ENCODE measurements around the gene IGFBP4.

The IGFBP4 gene

DNA sequence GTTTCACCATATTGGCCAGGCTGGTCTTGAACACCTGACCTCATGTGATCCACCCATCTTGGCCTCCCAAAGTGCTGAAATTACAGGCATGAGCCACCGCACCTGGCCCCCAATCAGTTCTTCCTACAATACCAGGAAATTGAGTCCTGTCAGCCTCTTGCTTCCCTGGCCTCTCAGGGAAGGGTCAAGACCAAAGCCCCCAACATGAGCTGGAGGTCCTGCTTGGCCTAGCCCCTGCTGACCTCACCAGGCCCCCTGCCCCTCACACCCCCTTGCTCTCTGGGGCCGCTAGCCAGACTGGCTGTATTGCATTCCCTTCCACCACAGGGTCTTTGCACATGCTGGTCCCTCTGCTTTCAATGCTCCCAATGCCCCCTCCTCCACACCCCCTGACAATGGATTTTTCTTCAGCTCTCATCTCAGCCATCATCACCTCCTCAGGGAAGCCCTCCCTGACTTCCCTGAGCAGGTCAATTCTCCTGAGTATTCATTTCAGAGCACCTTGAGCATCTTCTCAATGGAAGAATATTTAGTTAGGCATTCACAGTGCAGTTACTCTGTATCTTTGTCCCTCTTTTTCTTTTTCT lies 24.1 kb downstream of the IGFBP4 start:
- in situ Hi-C loops (cut with MboI; ENCODE audit: low pct_unique_long_range_greater_than_20kb, low sequenced_read_pairs) = no loop called here
- DNase-seq = no peak

DNA sequence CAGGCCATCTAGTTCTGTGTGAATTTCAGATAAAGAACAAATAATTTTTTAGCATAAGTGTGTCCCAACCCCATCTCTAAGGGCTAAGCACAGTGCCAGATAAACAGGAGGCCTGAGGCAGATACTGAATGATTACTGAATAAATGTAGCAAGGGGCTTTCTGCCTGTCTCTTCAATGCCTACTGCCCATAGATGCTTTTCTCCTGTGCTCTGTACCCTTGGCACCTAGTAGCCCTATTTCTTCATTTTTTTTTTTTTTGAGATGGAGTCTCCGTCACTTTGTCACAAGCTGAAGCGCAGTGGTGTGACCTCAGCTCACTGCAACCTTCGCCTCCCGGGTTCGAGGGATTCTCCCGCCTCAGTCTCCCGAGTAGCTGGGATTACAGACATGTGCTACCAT lies 25.3 kb downstream of the IGFBP4 start:
- no peak for DNase-seq
- in situ Hi-C loops (cut with MboI; ENCODE audit: low pct_unique_long_range_greater_than_20kb, low sequenced_read_pairs) = no loop called here

DNA sequence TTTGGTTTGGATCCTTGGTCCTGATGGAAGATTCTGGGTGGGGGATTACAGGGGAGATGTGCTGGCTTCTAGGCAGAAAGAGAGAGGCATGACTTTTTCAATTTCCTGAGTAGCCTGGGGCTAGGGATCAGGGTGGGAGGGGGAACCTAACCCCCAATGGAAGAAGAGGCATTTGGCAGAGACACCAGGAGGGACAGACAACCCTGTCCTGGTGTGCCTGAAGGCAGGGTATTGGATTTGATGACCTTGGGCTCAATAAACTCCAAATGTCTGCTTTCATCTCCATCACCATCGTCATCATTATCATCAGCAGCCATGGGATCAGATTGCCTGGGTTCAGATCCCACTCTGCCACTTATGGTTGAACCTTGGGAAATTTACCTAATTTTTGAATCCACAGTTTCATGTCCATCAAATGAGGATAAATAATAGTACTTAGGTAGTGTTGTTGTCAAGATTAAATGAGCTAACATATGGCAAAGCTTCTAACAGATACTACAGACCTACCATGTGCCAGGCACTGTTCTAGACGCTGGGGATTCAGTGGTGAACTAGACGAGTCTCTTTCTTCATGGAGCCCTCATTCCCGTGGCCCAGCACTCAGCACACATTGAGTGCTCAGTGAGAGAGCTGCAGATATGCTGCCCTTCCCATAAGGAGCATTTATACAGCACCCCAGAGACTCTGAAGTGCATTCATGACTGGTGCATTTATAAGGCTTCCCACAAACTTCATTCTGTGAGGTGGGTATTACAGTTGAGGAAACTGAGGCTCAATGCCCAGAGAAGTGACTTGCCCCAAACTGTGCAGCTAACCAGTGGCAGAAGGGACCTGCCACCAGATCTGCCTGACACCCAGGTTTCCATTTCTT lies 26.8 kb downstream of the IGFBP4 start:
- in situ Hi-C loops (cut with MboI; ENCODE audit: low pct_unique_long_range_greater_than_20kb, low sequenced_read_pairs) = no loop called here
- no peak for DNase-seq

DNA sequence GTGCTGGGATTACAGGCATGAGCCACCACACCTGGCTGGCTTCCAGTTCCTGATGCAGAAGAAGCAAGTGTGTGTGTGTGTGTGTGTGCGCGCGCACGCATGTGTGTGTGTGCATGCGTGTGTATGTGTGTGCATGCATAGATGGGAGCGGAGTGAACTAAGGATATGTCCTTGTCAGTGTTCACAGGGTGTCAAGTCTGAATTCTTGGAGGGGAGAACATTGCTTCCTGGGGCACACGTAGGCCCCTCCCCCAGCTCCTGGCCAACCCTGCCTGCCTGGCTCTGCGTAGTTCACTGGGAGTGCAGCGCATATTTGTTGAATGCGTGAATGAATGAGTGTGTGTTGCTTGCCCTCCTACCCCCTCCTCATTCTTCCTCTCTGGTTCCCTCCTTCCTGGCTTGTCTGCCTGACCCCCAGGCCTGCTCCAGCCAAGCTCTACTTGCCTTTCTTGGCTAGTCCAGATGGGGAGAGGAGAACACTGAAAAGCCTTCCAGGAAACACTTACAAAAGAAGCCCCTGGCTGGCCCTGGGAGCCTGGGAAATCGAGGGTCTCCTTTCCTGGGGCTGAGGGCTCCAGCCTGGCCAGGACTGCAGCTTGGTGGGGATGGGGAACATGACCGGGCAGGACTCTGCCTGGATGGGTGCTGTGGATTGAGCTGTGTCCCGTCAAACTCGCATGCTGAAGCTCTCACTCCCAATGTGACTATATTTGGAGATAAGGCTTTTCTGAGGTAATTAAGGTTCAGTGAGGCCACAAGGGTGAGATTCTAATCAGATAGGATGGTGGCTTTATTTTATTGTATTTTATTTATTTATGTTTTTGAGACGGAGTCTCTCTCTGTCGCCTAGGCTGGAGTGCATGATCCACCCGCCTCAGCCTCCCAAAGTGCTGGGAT lies 27.9 kb downstream of the IGFBP4 start:
- DNase-seq = no peak
- in situ Hi-C loops (cut with MboI; ENCODE audit: low pct_unique_long_range_greater_than_20kb, low sequenced_read_pairs) = no loop called here

DNA sequence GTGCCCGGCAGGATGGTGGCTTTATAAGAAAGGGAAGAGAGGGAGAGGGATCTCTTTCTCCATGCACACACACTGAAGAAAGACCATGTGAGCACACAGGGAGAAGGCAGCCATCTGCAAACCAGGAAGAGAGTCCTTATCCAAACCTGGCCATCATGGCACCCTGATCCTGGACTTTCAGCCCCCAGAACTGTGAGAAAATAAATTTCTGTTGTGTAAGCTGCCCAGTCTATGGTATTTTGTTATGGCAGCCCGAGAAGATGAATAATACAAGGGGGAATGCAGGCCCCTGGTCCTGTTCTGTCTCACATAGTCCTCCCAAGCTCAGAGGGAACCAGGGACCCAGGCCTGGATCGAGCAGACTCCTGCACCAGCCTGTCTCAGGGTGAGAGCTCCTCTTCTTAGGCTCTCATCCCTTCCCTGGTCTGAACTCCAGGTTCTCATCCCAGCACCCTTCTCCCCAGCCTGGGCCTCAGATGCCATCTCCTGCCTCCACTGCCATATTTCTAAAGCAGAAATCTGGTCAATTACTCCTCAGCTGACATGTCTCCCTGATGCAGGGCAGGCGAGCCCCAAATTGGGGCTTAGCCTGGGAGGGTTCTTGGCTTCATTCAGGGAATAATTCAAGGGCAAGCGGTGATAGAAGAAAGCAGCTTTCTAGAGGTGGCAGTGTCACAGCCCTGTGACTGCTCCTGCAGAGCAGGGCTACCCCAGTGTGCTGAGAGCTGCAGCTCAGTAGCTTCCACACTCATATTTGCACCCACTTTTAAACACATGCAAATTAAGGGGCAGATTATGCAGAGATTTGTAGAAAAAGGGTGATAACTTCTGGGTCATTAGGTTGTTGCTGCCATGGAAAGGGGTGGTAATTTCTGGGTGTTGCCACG lies 28.8 kb downstream of the IGFBP4 start:
- no peak for DNase-seq
- in situ Hi-C loops (cut with MboI; ENCODE audit: low pct_unique_long_range_greater_than_20kb, low sequenced_read_pairs) = no loop called here

DNA sequence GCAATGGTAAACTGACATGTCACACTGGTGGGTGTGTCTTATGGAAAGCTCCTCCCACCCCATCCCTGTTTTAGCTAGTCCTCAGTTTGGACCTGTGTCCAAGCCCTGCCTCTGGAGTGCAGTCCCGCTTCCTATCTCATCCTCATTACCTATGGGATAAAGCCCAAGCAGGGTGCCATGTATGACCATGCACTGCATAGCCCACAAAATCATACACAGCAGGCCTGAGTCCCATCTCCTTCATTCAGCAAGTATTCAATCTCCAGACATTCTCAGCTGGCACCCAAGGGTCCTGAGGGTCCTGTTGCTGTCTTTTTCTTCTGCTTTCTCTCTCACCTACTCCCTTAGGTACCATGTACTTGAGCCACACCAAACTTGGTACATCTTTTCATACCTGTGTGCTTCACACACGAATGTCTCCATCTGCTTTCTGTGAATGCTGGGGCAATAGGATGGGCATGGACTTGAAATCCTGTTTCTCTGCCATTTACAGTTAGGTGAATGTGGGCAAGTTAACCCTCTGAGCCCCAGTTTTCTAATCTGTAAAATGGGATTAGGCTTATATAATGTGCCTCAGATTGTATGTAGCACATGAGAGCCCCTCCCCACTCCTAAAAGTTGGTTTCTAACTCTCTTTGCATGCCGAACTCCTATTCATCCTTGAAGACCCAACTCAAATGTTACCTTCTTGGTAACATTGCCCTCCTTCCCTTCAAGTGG lies 29.6 kb downstream of the IGFBP4 start:
- DNase-seq = no peak
- in situ Hi-C loops (cut with MboI; ENCODE audit: low pct_unique_long_range_greater_than_20kb, low sequenced_read_pairs) = no loop called here

DNA sequence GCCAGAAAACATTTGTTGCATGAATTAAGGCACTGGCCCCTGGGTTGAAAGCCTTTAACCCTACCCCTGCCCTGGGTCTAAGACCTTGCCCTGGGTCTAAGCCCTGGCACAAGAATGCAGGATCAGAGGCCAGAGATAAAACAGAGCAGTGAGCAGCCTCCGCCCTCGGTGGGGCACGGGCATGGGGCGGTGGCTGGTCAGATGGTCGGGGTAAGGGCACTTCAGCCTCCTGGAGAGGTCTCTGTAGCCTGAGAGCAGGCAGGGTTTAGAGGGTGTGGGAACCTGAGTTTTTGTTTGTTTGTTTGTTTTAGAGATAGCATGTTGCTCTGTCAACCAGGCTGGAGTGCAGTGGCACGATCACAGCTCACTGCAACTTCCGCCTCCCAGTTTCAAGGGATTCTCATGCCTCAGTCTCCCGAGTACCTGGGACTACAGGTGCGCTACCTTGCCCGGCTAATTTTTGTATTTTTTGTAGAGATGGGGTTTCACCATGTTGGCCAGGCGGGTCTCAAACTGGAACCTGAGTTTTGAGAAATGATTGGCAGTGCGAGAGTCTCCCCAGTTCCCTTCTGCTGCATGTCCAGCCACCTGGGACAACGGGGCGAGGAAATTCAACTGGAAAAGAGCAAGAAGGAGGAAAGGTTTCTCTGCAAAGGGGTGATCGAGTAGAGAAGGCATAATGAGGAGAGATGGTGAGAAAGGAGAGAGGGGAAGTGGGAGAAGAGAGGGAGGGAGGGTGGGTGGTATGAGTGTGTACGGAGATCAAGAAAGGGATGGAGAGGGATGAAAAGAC lies 30.5 kb downstream of the IGFBP4 start:
- no peak for DNase-seq
- in situ Hi-C loops (cut with MboI; ENCODE audit: low pct_unique_long_range_greater_than_20kb, low sequenced_read_pairs) = no loop called here

DNA sequence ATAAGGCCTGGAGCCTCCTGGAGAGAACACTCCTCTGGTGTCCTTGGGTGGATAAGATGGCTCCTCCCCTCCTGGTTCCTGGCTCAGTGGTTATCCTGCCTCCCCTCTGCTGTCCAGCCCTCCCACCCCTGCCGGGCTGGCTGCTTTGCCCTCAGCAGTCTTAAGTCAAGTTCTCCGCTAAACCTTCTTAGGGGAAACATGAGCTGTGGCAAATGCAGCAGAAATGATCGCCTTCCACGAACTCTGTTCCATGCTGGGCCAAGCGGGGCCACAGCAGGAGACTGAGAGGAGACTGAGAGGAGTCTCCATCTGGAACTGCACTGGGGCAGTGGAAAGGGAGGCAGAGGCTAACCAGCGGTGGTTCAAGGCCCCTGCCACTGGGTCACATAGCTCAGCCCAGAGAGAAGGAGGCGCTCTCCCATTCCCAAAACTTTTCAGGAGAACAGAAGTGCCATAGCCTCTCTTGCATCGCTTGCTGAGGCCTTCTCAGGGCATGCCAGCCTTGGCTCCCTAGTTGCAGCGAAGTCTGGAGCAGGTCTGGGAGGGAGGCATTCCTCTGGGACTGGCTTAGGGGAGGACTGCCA lies 31.3 kb downstream of the IGFBP4 start:
- DNase-seq = no peak
- in situ Hi-C loops (cut with MboI; ENCODE audit: low pct_unique_long_range_greater_than_20kb, low sequenced_read_pairs) = no loop called here

DNA sequence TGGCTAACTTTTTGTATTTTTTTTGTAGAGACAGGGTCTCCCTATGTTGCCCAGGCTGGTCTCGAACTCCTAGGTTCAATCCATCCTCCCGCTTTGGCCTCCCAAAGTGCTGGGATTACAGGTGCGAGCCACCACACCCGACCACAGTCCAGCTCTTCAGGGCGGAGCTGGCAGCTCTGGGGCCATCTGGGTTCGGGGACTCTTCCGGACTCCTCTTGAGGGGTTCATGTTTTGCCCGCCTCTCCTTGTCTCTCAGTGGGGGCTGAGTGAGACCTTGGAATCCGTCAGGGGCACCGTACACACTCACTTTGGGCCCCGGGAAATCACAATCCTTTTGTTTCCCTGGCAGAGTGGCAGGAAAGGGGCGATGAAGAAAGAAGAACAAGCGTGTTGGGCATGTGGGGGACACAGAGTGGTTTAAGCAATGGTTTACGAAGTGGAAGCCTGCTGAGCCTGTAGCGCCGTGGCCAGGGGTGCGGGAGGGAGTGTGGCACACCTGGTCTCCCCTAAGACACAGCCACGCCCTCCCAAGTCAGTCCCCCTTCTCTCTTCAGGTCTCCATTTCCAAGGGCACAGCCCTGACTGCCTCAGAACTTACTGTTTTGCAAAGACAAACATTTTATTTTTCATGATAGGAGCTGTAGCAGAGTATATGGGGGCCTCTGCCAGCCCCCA lies 32.1 kb downstream of the IGFBP4 start:
- no peak for DNase-seq
- in situ Hi-C loops (cut with MboI; ENCODE audit: low pct_unique_long_range_greater_than_20kb, low sequenced_read_pairs) = no loop called here

DNA sequence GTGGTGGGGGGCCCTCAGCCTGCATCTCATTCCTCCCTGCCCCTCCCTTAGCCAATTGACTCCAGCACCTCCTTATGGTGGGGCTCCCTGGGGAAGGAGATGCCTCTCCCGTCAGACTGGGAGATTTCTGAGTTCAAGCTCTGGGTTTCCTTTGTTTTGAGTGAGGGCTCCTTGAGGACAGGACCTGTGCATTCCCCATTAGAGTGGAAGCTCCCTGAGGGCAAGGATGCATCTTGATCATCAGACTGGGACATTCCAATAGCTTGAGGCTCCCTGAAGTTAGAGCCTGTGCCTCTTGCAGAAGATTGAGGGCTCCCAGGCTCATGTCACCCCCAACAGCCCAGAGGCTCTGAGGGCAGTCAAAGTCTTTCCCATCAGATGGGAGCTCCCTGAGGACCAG lies 34.5 kb downstream of the IGFBP4 start:
- in situ Hi-C loops (cut with MboI; ENCODE audit: low pct_unique_long_range_greater_than_20kb, low sequenced_read_pairs) = no loop called here
- no peak for DNase-seq

DNA sequence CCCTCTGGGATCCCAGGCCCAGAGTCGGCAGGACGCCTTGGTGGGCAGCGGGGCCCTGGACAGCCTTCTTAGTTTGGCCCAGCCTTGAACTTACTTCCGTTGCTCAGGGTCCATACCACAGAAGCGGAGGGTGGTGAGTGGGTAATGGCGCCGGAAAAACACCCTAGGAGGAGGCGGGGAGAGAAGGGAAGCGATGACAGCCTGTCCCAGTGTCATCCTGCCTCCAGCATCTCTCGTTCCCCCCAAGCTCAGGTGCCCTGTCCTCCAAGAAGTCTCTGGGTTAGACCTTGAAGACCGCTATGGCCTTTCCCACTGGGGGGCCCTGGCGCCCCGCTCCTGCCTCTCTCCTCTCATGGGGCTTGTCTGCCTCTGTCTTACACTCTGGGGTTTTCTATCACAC lies 35.2 kb downstream of the IGFBP4 start:
- in situ Hi-C loops (cut with MboI; ENCODE audit: low pct_unique_long_range_greater_than_20kb, low sequenced_read_pairs) = no loop called here
- DNase-seq = no peak

DNA sequence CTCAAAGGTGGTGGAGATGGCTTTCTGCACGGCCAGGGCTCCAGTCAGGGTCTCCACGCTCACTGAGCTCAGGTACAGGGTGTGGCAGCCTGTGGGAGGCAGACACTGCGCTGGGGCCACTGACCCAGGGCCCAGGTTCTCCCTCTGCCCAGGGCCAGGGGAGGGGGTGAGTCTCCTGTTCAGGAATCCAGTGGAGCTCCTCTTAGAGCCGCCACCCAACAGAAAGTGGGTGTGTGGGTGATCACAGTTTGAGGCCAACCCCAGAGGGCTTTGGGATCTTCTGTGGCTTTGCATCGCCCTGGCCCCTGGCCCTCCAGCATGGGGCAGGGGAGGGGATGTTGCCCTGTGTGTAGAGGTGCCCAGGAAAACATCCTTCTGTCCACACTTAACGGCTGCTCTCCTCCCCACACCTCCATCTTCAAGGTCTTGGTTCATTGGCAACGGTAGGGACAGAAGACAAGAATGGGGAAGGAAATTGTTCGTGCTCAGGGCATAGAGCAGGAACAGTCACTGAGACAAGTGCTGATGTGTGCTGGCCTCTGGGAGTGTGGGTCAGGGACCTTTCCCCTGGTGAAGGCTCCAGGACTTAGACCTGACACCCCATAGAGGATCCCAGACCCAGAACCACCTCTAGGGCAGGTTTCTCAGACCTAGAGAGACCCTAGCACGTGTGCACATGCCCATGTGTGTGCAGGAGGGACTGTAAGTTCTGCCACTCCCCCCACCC lies 36.7 kb downstream of the IGFBP4 start:
- in situ Hi-C loops (cut with MboI; ENCODE audit: low pct_unique_long_range_greater_than_20kb, low sequenced_read_pairs) = no loop called here
- peak; percentile 75 for DNase-seq

DNA sequence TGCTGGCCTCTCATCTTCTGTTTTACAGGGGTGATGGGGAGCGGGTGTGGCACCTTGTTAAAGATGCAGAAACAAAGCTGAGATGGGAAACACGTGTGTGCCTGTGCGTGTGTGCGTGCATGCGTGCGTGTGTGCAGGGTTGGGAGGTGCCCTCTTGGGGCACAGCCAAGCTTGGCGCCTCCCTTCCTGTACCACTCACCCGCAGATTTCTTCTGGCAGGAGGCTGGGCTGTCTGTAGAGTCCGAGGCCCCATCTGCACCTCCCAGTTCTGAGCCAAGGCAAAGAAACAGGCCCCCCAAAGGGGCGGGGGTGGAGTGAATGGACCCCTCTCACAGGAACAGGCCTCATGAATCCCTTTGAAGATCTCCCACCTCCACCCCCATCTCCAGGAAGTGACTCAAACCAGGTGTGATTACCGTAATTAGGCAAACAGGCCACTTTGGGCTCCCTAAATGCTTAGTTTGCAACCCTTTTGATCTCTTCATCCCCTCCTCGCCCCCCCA lies 37.3 kb downstream of the IGFBP4 start:
- DNase-seq = peak; percentile 93
- in situ Hi-C loops (cut with MboI; ENCODE audit: low pct_unique_long_range_greater_than_20kb, low sequenced_read_pairs) = no loop called here

DNA sequence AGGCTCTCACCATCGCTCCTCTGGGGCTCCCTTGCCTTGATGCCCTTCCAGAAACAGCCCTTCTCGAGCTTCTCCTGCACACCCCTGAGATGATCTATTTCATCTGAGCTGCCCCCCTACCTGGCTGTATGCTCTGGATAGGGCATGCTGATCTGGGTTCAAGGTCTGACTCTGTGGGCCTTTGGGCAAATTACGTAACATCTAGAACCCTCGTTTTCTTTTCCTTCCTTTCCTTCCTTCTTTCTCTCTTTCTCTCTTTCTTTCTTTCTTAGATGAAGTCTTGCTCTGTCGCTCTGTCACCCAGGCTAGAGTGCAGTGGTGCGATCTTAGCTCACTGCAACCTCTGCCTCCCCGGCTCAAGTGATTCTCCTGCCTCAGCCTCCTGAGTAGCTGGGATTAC lies 37.9 kb downstream of the IGFBP4 start:
- in situ Hi-C loops (cut with MboI; ENCODE audit: low pct_unique_long_range_greater_than_20kb, low sequenced_read_pairs) = no loop called here
- no peak for DNase-seq

DNA sequence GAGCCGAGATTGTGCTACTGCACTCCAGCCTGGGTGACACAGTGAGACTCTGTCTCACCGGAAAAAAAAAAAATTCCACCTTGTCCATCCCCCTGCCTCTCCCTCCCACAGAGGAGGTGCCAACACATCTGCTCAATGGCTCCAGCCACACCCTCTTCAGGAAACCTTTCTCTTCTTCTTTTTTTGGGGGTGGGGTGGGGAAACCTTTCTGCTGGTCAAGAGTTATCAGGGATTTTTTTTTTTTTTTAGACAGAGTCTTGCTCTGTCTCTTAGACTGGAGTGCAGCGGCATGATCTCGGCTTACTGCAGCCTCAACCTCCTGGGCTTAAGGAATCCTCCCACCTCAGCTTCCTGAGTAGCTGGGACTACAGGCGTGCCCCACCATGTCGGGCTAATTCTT lies 39.5 kb downstream of the IGFBP4 start:
- peak; percentile 45 for DNase-seq
- in situ Hi-C loops (cut with MboI; ENCODE audit: low pct_unique_long_range_greater_than_20kb, low sequenced_read_pairs) = no loop called here

DNA sequence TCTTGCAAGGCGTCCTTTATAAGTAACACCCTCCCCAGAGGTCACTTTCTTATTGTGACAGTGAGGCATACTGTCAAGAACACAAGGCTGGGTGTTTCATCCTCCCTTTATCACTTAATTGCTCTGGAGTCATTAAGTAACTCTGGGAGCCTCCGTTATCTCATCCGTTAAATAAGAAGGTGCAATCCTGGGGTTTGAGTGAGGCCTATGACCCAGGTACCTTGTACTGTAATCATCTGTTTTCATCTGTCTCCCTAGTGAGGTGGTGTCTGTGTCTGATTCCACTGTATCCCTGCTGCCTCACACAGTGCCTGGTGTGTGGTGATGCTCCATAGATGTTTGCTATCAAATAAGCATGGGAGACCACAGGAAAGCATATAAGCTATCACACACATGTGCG lies 40.4 kb downstream of the IGFBP4 start:
- DNase-seq = no peak
- in situ Hi-C loops (cut with MboI; ENCODE audit: low pct_unique_long_range_greater_than_20kb, low sequenced_read_pairs) = no loop called here
